Measurements from ENCODE around the gene TH.

TH gene

DNA sequence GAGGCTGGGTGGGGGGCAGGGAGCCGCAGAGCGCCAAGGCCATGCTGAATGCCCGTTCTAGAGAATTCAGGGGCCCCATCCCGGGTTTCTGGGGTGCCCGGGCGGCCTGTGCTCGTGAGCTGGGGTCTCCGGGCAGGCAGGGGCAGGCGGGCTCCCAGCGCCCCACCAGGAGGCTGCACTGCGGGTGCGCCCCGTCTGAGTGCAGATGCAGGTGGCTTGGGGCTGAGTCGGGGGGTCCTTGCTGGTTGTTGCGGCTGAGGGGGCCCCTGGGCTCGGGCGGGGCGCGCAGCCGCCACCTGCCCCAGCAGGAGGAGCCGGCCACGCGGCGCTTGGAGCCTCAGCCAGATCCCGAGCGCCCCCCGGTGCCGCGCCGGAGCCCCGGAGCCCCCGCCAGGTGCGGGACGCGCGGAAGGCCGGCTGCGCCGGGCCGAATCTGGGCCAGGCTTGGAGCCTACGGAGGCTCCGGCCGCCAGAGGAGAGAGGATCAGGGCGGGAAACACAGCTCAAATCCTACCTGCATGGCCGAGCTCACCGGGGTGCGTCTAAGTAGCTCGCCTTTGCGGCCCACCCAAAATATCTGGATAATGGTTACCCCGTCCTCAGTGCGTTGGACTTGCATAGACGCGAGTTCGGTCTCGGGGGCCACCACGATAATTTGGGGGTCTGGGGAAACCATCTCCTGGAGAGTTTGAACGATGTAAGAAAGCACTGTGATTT lies 31.8 kb downstream of the TH start:
- no peak for DNase-seq

DNA sequence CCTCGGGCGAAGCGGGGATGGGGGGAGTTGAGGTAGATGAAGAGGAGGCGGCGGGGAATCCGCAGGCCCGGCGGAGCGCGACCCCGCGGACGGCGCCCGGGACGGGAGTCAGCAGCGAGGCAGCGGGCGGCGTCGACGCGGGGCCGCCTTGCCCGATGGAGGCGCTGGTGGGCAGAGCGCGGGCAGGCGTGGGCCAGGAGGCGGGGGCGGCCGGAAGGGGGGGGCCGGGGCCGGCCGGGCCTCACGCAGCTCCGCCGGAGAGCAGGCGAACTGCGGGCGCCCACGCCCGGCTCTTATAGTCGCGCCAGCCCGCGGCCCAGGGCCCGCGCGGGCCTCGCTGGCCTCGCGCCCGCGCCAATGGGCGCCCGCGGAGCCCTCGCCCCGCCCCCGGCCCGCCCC lies 32.5 kb downstream of the TH start, which contains the start of gene IGF2:
TSS of gene IGF2 (minus strand) at position 267 of the 399 bp plus-strand sequence. CDS start 3,866 bp downstream, outside the sequence.
- DNase-seq = no peak

DNA sequence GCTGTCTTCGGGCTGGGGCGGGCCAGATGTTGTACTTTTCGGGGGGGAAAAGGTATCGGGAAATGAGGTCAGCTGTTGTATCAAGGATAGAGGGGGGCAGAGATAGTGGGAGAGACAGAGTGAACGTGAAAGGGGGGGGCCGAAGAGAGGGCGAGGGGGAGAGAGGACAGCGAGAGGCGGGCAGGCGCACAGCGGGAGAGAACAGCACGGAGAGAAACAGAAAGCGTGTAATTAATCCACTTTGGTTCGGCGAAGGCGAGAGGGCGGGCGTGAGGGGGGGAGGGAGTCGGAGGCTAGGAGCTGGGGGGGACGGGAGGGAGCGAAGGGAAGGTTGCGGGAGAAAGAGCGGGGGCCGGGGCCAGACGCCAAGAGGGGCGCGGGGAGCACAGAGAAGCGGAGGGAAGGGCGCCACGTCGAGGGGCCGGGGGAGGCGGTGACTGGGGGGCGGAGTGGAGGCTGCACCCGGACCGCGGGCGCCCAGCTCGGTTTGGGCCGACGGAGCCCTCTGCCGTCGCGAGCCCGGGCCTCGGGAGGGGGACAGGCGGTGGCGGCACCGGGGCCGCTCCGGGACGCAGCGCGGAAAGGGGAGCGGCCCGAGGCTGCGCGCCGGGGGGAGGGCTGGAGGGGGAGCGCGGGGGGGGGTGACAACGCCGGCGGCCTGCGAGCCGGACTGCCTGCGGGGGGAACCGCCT lies 33.0 kb downstream of the TH start:
- DNase-seq = no peak

DNA sequence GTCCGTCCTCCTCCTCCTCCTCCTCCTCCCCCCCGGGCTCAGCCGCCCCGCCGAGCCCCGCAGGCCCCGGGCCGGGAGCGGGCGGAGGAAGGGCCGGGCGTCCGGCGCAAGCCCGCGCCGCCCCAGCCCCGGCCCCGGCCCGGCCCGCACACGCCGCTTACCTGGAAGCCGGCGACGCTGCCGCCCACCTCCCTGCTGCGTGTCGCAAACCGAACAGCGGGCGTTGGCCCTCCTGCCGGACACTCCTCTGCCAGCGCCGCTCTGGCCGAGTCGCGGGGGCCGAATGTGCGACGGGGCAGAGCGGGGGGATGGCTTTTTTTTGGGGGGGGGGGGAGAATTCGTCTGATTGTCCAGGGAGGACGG lies 33.6 kb downstream of the TH start:
- no peak for DNase-seq

DNA sequence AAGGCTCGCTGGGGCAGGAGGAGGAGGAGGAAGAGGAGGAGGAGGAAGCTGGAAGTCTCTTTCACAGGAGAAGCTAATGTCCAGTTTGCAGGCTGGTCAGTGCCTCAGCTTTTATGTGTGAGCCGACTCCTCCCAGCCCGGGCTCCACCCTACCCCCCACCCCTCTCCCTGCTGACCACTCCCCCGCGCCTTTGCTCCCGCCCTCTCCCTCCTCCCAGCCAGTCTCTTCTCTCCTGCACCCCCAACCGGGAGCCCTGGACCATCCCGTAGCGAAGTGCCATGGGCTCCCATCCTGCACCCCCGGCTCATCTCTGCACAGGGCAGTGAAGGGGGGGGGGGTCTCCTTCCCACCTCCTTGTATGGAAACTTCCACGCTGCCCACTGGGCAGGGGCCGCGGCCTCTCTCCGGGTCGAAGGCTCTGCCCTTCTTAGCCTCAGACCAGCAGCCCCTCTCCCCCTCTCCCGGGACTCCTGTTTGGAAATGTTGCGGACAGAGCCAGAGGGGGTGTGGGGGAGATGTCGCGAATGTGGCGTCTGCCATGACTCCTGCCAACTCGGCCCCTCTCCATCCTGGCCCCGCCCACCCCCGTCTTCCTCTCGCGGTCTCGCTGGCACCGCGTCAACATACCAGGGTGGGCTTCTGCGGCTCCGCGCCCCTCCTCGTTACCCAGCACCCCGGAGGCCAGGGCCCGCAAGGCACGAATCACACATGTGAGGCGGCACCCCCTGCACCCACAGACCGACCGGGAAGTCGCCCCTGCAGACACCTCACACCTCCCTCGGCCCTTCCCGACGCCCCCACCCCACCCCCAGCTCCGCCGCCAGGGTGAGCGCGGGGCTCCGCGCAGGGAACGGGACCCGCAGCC lies 34.2 kb downstream of the TH start:
- DNase-seq = no peak

DNA sequence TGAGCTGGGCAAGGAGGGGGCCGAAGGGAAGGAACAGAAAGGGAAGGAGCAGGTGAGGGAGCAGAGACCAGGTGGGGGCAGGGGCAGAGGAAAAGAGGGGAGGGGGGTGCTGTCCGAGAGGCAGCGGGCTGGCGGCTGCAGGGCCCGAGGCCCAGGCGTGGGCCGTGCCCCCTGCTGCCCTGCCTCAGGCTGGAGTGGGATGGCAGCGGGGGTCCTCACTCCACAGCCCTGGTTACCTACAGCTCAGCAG lies 34.7 kb downstream of the TH start:
- no peak for DNase-seq

DNA sequence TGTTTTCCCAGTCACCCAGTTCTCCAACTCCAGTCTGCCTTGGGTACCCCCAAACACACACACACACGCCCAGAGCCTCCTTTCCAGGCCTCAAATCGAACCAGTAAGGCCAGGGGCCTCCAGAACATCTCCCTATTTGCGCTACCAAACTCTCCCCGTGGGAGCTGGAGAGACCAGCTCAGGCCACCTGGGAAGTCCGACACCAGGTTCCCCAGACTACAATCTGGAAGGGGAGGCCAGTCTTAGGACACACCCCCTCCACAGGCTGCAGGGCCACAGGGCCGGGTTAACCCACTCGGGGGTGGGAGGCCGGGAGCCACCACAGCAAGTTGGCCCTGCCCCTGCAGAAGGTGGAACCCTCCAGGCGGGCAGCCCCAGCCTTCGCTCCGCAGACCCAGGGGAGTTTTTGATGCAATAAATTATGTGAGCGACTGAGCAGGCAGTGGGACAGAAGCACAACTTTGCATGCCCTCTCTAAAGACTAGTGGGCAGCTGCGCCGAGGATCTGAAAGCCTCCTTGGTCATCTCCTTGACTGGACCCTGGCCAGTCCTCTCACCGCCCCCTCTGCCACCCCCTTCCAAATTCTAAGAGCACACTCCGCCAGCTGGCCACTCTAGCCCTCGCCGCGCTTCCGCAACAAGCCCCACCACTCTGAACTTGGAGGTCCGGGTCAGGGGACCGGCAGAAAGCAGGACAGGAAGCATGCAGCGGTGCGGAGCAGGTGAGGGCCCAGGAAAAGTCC lies 35.2 kb downstream of the TH start:
- no peak for DNase-seq

DNA sequence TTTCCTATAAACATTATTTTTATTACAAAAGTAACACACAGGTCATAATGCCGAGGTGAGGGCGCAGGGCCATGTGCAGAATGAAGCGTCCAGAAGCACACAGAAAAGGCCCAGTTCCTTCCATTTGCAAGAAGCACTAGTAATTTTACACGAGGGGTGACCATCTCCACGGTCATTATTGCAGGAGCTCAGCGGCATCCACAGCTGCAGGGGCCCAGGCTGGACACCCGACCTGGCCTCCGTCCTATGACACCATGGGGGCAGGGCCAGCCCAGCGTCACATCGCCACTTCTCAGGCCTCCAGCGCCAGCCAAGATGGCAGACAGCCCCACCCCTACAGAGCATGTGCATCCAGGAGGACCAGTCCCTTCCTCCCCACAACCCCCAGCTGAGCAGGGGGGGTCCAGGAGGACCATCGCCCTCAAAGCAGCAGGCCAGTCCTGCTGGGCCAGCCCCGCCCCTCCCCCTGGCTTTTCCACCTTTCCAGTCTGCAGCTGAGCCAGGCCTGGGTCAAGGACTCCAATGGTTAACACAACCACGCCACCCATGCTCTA lies 35.9 kb downstream of the TH start:
- no peak for DNase-seq

DNA sequence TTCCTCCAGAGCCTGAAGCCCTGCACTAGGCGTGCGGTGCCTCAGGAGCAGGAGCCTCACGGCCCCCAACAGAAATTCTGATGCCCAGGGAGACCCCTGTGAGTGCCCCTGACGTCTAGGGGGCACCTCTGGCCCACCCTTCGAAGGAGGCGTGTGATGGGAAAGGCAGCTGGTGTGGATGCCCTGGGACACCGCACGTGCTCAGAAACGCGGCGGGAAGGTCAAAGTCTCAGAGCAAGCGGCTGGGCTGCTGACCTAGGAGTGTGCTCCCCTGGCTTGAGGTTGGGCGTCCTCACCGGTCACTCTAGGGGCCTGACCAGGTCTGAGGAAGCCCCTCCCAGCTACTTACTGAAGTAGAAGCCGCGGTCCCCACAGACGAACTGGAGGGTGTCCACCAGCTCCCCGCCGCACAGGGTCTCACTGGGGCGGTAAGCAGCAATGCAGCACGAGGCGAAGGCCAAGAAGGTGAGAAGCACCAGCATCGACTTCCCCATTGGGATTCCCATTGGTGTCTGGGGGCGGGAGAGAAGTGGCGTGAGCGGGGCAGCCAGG lies 36.5 kb downstream of the TH start:
- DNase-seq = no peak

DNA sequence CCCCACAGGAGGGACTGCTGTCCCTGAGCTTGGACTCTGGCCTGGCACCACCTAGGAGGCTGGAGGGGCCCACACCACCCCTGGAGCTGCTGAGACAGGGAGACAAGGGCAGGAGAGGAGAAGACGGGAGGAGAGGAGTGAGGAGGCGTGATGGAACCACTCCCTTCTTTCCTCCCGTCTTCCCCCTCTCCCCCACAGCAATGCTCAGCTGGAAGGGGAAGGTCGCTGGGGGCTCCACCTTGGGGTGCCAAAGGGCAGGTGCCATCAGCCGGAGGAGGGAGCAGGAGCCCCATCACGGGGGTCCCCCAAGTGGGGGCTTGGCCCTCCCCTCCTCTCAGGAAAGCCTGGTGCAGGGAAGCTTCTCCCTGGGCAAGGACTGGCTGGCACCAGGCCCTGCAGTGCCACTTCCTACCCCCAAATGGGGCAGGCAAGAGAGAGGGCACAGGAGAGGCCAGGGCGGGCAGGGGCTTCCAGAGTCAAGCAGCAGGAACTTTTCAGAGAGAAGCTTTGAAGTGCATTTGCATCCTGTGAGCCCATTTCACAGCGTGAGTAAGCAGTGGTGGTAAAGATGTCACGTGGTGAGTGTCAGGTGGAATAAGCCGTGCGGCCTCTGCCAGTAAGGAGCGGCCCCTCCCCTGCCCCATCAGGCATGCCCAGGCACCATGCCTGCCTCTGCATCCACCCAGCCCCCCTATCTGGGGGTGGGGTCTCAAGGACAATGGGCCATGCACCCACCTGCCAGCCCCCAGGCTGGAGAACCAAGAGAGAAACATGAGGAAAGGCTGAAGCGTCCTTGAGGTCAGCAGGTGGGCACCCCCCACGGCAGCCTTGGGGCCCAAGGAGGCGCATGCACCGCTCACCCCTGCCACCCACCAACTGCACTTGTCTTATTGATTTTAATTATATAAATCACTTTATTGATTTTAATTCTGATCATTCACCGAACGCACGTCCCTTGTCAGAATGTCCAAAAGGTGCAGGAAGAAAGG lies 37.3 kb downstream of the TH start:
- no peak for DNase-seq

DNA sequence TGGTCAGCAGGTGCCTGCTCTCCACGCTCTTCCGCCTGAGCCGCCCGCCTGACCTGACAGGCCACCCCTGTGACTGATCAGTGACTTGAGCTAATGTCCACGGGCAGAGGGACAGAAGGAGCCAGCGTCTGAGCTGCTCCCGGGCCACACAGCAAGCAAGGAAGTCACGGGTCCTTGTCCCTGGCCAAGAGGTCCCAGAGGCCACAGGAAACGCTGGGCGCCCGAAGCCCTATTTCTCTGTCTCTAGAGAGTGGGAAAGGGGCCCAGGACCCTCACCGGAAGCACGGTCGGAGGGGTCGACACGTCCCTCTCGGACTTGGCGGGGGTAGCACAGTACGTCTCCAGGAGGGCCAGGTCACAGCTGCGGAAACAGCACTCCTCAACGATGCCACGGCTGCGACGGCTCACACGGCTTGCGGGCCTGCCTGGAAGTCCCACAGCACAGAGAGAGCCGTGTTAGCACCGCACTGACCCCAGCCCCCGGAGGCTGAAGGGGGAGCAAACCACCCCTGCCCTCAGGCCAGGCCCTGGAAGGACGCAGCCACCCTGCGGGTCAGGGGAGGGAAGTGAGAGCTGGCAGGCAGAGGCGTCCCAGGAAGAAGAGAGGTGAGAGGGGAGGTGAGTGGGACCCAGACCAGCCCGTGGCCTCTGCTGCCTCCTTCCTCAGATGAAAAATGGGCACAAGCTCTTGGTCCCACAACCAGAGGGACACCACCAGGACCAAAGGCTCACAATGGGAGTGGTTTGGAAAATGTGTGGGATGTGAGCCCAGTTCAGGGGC lies 38.2 kb downstream of the TH start:
- no peak for DNase-seq

DNA sequence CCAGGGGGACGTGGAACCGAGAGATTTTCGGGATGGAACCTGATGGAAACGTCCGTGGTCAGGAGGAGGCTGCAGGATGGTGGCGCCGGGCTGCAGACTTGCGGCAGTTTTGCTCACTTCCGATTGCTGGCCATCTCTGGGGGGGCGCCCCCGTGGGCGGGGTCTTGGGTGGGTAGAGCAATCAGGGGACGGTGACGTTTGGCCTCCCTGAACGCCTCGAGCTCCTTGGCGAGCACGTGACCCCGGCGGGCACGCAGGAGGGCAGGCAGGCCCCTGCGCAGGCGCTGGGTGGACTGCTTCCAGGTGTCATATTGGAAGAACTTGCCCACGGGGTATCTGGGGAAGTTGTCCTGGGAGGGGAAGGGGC lies 38.8 kb downstream of the TH start:
- DNase-seq = no peak

DNA sequence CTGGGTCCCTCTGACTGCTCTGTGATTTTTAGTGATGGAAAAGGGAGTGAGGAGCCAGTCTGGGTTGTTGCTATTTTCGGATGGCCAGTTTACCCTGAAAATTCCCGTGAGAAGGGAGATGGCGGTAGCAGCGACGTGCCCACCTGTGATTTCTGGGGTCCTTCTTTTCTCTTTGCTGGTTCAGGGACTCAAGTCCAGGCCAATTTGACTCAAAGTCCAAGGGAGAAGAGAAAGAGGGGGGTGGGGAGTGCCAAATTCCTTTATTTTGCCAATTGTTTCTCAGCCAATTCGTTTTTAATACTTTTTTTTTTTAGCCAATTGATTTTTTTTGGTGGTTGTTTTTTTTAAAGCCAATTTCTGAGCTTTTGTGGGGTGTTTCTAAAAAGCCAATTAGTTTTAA lies 39.4 kb downstream of the TH start:
- DNase-seq = no peak

DNA sequence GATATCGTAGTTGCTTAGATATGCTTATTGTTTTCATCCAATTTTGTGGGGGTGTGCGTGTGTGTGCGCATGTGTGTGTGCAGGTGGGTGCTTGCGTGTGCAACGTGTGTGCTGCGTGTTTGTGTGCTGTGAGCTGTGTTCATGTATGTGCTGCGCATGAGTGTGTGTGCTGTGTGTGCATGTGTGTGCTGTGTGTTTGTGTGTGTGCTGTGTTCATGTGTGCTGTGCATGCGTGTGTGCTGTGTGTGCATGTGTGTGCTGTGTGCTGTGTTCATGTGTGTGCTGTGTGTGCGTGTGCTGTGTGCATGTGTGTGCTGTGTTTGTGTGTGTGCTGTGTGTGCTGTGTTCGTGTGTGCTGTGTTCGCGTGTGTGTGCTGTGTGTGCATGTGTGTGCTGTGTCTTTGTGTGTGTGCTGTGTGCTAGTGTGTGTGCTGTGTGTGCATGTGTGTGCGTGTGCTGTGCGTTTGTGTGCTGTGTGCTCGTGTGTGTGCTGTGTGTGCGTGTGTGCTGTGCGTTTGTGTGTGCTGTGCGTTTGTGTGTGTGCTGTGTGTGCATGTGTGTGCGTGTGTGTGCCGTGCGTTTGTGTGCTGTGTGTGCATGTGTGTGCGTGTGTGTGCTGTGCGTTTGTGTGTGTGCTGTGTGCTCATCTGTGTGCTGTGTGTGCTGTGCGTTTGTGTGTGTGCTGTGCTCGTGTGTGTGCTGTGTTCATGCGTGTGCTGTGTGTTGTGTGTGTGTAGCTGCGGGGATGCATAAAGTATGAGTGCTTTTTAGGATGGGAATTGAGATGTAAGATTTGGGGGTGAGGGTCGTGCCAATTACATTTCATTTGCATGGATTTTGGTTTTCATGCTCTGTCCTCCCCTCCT lies 40.0 kb downstream of the TH start:
- DNase-seq = no peak

DNA sequence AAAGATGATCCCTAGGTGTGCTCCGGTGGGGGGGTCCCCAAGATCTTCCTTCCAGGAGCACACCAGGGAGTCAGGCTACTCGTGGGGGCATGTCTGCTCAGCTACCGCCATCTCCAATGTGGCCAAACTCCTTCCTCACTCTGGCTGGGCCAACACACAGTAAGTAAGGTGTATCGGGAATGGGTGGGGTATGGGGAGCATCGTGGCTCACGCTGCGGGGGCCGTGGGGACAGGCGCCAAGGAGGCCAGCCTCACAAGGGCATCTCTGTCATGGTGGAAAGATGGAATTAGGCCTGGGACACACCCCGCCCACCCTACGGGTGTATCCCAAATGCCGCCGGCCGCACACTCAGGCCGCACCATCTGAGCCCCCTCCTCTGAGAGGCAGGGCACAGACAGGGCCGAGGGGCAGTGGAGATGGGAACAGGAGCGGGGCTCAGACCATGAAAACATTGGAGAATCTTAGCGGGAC lies 40.7 kb downstream of the TH start:
- no peak for DNase-seq

DNA sequence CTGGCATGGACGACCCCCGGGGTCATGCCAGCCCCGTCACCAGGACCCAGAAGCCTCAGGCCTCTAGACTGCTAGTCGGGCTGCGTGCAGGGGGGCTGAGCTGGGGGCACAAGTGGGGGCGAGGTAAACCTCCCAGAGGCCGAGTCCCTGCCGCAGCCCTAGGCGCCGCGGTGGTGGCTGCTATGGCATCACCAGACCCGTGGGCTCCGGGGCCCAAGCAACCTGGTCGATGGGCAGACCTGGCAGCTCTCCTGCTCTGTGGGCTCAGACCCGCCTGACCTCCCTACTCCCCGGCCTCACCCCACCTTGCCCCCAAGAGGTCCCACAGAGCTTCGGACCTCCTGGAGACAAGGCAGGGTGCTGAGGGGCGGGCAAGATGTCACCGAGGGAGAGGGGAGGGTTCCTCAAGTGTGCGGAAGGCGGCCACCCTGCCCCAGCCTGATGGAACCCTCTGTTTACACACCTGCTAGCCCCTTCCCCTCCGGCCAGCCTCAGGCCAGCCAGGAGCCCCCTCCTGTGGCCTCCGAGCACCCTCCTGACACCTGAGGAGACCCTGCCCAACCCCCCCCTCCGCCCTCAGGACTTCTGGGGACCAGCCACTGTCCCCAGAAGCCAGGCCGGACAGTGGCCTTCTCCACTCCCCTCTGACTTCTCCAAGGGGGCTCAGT lies 41.8 kb downstream of the TH start:
- DNase-seq = no peak

DNA sequence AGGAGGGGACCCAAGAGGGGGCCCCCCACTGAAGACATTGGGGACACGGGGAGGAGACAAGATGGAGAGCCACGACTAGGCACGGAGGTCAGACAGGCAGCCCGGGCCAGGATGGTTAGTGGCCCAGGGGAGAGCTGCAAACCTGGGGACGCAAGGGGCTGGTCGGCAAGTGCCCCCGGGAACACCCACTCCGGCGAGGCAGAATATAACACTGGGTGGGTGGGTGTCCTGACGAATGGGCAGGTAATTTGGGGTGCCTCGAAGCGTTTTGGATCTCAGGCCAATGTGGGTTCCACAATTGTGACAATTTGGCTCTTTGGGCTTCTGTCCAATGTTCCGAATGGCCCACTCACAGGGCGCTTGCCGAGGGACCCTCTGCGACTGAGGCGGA lies 42.3 kb downstream of the TH start:
- DNase-seq = no peak

DNA sequence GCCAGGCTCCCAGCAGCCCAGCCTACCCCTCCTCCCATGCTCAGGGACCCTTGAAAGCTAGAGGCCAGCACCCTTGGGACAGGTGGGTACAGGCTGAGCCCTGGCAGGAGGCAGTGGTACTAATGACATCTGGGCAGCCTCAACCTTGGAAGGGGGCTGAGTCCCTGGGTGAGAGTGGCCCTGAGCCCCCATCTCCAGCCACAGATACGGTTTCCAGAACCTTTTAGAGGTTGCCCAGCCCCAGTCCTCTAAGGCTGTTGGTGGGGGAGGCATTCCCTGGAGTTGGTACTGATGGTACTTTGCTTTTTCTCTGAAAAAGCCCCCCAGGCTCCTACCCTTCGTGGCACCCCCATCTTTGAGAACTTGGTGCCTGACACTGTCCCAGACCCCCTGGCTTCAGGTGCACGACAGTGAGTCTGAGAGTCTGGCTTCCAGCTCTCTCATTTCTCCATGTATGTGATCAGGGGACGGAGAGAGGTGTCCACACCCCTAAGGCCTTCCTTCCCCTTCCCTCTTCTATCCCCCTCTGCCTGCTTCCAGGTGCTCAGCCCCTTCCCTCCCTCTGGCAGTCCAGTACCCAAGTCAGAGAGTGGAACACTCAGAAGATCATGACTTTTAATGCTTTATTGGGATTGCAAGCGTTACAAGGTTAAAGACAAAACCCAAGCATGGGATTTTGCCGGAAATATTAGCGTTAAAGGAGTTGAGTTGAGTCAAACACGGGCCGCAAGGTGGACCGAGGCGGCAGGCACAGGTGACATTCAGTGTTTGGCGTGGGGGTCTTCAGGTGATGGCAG lies 42.9 kb downstream of the TH start:
- DNase-seq = no peak
